Left colon (tissue), 2 donors: ENCODE measurements around the gene S1PR3. TPM values are rescaled to one million over a fixed set of nuclear protein-coding genes. Genes with fewer than 3 reads are reported as not detected.

Experiments
- ATAC-seq: fragments of 200-7000 bp; cut with Tn5 transposase; one replicate; pipeline ENCODE4 v1.9.1; 2020; ENCODE audit warnings: mild to moderate bottlenecking, moderate library complexity
- DNase-seq, 2 donors: peaks; one replicate each; pipeline ENCODE4 v3.0.0-alpha.2; 2020
- intact Hi-C, 2 donors: fragments of 100-400 bp; cut with DNase I in 1 of 2; cut with micrococcal nuclease in 1 of 2; formaldehyde crosslinking; loops; one replicate each; pipeline versions ENCODE4 v1.11.2 to v1.14.0; 2022; cut with DNase I, micrococcal nuclease
- total RNA-seq, 2 donors: library from RNA; stranded (reverse); fragmentation: NEBNext Ultra II Directional; extraction: Animal tissue kit (Norgen Biotek cat#: 25700); gene quantifications; one replicate each; pipeline ENCODE4 v1.2.1, GENCODE V29; 2021
- donor health status: DM: no; HTN: no; CAD: no.
- donor health status: DM: yes; HTN: yes; CAD: no.

S1PR3 gene
- total RNA-seq, 2 donors from 2014 or later = 1.7 to 3.2 TPM

GRCh38 chr9:88965473-88965872, 25.8 kb upstream of the S1PR3 start:
- no peak for ATAC-seq
- intact Hi-C loops = no loop called here
- DNase-seq = no peak

- no peak for DNase-seq
- intact Hi-C loops = no loop called here
- no peak for ATAC-seq
These were observed 24.2 kb upstream of the S1PR3 start for GRCh38 chr9:88966894-88967676.

GRCh38 chr9:88968799-88969198, 22.5 kb upstream of the S1PR3 start:
- intact Hi-C loops = no loop called here
- ATAC-seq (no peak), DNase-seq (no peak)

GRCh38 chr9:88969646-88970373, 21.5 kb upstream of the S1PR3 start:
- ATAC-seq = no peak
- DNase-seq = no peak
- intact Hi-C loops = no loop called here

GRCh38 chr9:88971131-88971960, 19.9 kb upstream of the S1PR3 start:
- ATAC-seq = no peak

GRCh38 chr9:88972401-88972800, 18.9 kb upstream of the S1PR3 start:
- DNase-seq (no peak), ATAC-seq (no peak)
- intact Hi-C loops = no loop called here

More at GRCh38 chr9:88971131-88971960, 19.9 kb upstream of the S1PR3 start:
- intact Hi-C loops = no loop called here
- DNase-seq = no peak

- intact Hi-C loops = no loop called here
- ATAC-seq (no peak), DNase-seq (no peak)
These were observed 17.8 kb upstream of the S1PR3 start for GRCh38 chr9:88973281-88974045.

GRCh38 chr9:88974641-88975040, 16.6 kb upstream of the S1PR3 start:
- intact Hi-C loops = no loop called here
- ATAC-seq (no peak), DNase-seq (no peak)

- ATAC-seq = no peak
- intact Hi-C loops = no loop called here
- DNase-seq = no peak
These were observed 15.0 kb upstream of the S1PR3 start for GRCh38 chr9:88975966-88976889.

- intact Hi-C loops = no loop called here
- DNase-seq (no peak), ATAC-seq (no peak)
These were observed 14.4 kb upstream of the S1PR3 start for GRCh38 chr9:88976890-88977257.

- no peak for ATAC-seq
These were observed 13.2 kb upstream of the S1PR3 start for GRCh38 chr9:88978034-88978433.

GRCh38 chr9:88979021-88979420, 12.2 kb upstream of the S1PR3 start:
- DNase-seq (no peak), ATAC-seq (no peak)
- intact Hi-C loops = no loop called here

More at GRCh38 chr9:88978034-88978433, 13.2 kb upstream of the S1PR3 start:
- DNase-seq = no peak
- intact Hi-C loops = no loop called here

GRCh38 chr9:88979791-88980190, 11.5 kb upstream of the S1PR3 start:
- DNase-seq (no peak), ATAC-seq (no peak)
- intact Hi-C loops = no loop called here

GRCh38 chr9:88980740-88981203, 10.5 kb upstream of the S1PR3 start:
- DNase-seq (no peak), ATAC-seq (no peak)
- intact Hi-C loops = no loop called here

GRCh38 chr9:88983865-88984542, 7.3 kb upstream of the S1PR3 start:
- no peak for DNase-seq
- intact Hi-C loops = no loop called here
- no peak for ATAC-seq

- ATAC-seq = no peak
These were observed 6.8 kb upstream of the S1PR3 start for GRCh38 chr9:88984543-88984883.

GRCh38 chr9:88985616-88986015, 5.7 kb upstream of the S1PR3 start:
- ATAC-seq (no peak), DNase-seq (no peak)
- intact Hi-C loops = no loop called here

More at GRCh38 chr9:88984543-88984883, 6.8 kb upstream of the S1PR3 start:
- no peak for DNase-seq
- intact Hi-C loops = no loop called here
